SK-N-SH (cell line): Measurements from ENCODE around the gene MYO5C. TPM values are rescaled to one million over a fixed set of nuclear protein-coding genes. Genes with fewer than 3 reads are reported as not detected.

ENCODE experiments used
- CTCF ChIA-PET: fragments of 300-600, 350-600 bp; formaldehyde crosslinking; extraction: SDS; loops from one replicate; lab custom pipeline; 2021; lab: Yijun Ruan, JAX
- POLR2A ChIA-PET: fragments of 350-600 bp; sonication (Branson Sonifier 250); formaldehyde crosslinking; extraction: SDS; loops from one replicate; lab custom pipeline; 2020; ENCODE audit warnings: antibody characterized with exemption, inconsistent platforms; lab: Yijun Ruan, JAX
- DNase-seq: peaks from one replicate; pipeline ENCODE4 v3.0.0; 2012
- H2AFZ ChIP-seq: fragments of 200-600 bp; sonication (generic); 2 replicates; pipeline ENCODE4 v1.8.1; 2016; ENCODE audit warnings: antibody characterized with exemption, mild to moderate bottlenecking, low read depth
- H3F3A ChIP-seq: fragments of 200-600 bp; sonication (generic); replicated peaks from 2 replicates; pipeline ENCODE3; 2016; ENCODE audit warnings: antibody characterized with exemption, mild to moderate bottlenecking; ENCODE audit not compliant: insufficient read depth
- H3K27ac ChIP-seq, 2 experiments: fragments of 200-500 bp in 1 of 2; fragments of 200-600 bp in 1 of 2; sonication (Bioruptor generic) in 1 of 2; sonication (generic), shearing (Covaris generic) in 1 of 2; 2 replicates each; pipeline versions ENCODE4 v1.5.1 to v1.6.1; 2014 to 2016; ENCODE audit warnings: low read depth in 2 of 2, inconsistent platforms in 1 of 2, low read length in 1 of 2, mild to moderate bottlenecking in 1 of 2, mixed read lengths in 1 of 2
- H3K27me3 ChIP-seq: fragments of 200-600 bp; sonication (generic), shearing (Covaris generic); 2 replicates; pipeline ENCODE4 v1.6.1; 2016; ENCODE audit warnings: mixed run types; ENCODE audit not compliant: insufficient read depth
- H3K36me3 ChIP-seq, 2 experiments: fragments of 200-500 bp in 1 of 2; fragments of 200-600 bp in 1 of 2; sonication (Bioruptor generic) in 1 of 2; sonication (generic) in 1 of 2; replicated peaks in 1 of 2; 2 replicates each; pipeline versions ENCODE3 to v1.5.1; 2014 to 2016; ENCODE audit warnings: low read length in 1 of 2, mild to moderate bottlenecking in 1 of 2; ENCODE audit not compliant: insufficient read depth in 2 of 2, control insufficient read depth in 1 of 2
- H3K4me1 ChIP-seq, 2 experiments: fragments of 200-500 bp in 1 of 2; fragments of 200-600 bp in 1 of 2; sonication (Bioruptor generic) in 1 of 2; sonication (generic), shearing (Covaris generic) in 1 of 2; 2 replicates each; pipeline versions ENCODE4 v1.5.1 to v1.6.1; 2014 to 2016; ENCODE audit warnings: low read depth in 1 of 2, low read length in 1 of 2, mixed run types in 1 of 2; ENCODE audit not compliant: insufficient read depth in 2 of 2, control insufficient read depth in 1 of 2
- H3K4me2 ChIP-seq: fragments of 200-600 bp; sonication (generic), shearing (Covaris generic); 2 replicates; pipeline ENCODE4 v1.6.1; 2017; ENCODE audit warnings: mixed run types
- H3K4me3 ChIP-seq, 2 experiments: fragments of 200-500 bp in 1 of 2; fragments of 200-600 bp in 1 of 2; sonication (Bioruptor generic) in 1 of 2; sonication (generic), shearing (Covaris generic) in 1 of 2; 2 replicates each; pipeline versions ENCODE4 v1.5.1 to v1.8.1; 2014 to 2016; ENCODE audit warnings: low read depth in 2 of 2, inconsistent platforms in 1 of 2, low read length in 1 of 2, mild to moderate bottlenecking in 1 of 2, mixed read lengths in 1 of 2, moderate library complexity in 1 of 2
- H3K79me2 ChIP-seq: fragments of 200-600 bp; sonication (generic); 2 replicates; pipeline ENCODE4 v1.8.1; 2017; ENCODE audit warnings: mild to moderate bottlenecking; ENCODE audit not compliant: insufficient read depth
- H3K9ac ChIP-seq: fragments of 200-600 bp; sonication (generic); 2 replicates; pipeline ENCODE4 v1.6.1; 2017; ENCODE audit warnings: mixed run types
- H3K9me2 ChIP-seq: fragments of 200-600 bp; sonication (generic); 2 replicates; pipeline ENCODE4 v1.6.1; 2017; ENCODE audit warnings: mixed run types
- H3K9me3 ChIP-seq: fragments of 200-600 bp; sonication (generic); 2 replicates; pipeline ENCODE4 v1.6.1; 2017; ENCODE audit warnings: mixed run types, mild to moderate bottlenecking, moderate library complexity
- H4K20me1 ChIP-seq: fragments of 200-600 bp; sonication (generic); 2 replicates; pipeline ENCODE4 v1.6.1; 2017; ENCODE audit warnings: mild to moderate bottlenecking, mixed run types; ENCODE audit not compliant: insufficient read depth
- ELF1 ChIP-seq: IDR thresholded peaks from 2 replicates; pipeline ENCODE4 v1.4.0; 2012
- EP300 ChIP-seq, 2 experiments: IDR thresholded peaks; 2 replicates each; pipeline versions ENCODE4 v1.4.0 to v1.6.1; 2012; ENCODE audit warnings: borderline replicate concordance in 1 of 2, low read depth in 1 of 2, low read length in 1 of 2
- EZH2phosphoT487 ChIP-seq: fragments of 200-600 bp; sonication (generic); IDR thresholded peaks from 2 replicates; pipeline ENCODE4 v1.6.1; 2017; ENCODE audit warnings: low read depth, mixed run types, mild to moderate bottlenecking, antibody characterized with exemption, moderate library complexity, borderline replicate concordance
- FOSL2 ChIP-seq: IDR thresholded peaks from 2 replicates; pipeline ENCODE4 v1.4.0; 2012; ENCODE audit warnings: low read depth, mild to moderate bottlenecking, moderate library complexity, borderline replicate concordance
- GABPA ChIP-seq: IDR thresholded peaks from 2 replicates; pipeline ENCODE4 v1.4.0; 2012; ENCODE audit warnings: low read depth, mild to moderate bottlenecking
- JUND ChIP-seq: IDR thresholded peaks from 2 replicates; pipeline ENCODE4 v1.4.0; 2012
- MEF2A ChIP-seq: IDR thresholded peaks from 2 replicates; pipeline ENCODE4 v1.4.0; 2012; ENCODE audit warnings: low read depth, borderline replicate concordance
- RFX5 ChIP-seq: IDR thresholded peaks from 2 replicates; pipeline ENCODE4 v1.6.1; 2012; ENCODE audit warnings: mild to moderate bottlenecking, improper control_type of control experiment, low read length
- RXRA ChIP-seq: IDR thresholded peaks from 2 replicates; pipeline ENCODE4 v1.4.0; 2012; ENCODE audit warnings: low read depth, mild to moderate bottlenecking, borderline replicate concordance
- TEAD4 ChIP-seq: IDR thresholded peaks from 2 replicates; pipeline ENCODE4 v1.4.0; 2012; ENCODE audit warnings: mild to moderate bottlenecking, borderline replicate concordance; ENCODE audit not compliant: insufficient read depth
- WGBS: methylation state at CpG from one replicate; pipeline ENCODE4 v1.1.6; 2017; ENCODE audit warnings: low lambda C conversion rate; 5-methylcytosine and 5-hydroxymethylcytosine counted together
- polyA plus RNA-seq, 3 experiments: library from polyadenylated mRNA; depleted of rRNA; stranded (reverse); fragments of >200 nt; gene quantifications; 2 replicates each; pipeline ENCODE4 v1.2.3, GENCODE V29; 2012
- TF ChIP-seq, protein P1 (sequence below): fragments of 150-350 bp; IDR thresholded peaks from 2 replicates; pipeline ENCODE4 v1.6.1; 2016; ENCODE audit warnings: mild to moderate bottlenecking, low read depth, low read length
- TF ChIP-seq, protein P2 (sequence below): fragments of 150-350 bp; IDR thresholded peaks from 2 replicates; pipeline ENCODE4 v1.6.1; 2017; ENCODE audit warnings: antibody characterized with exemption, low read length, low read depth, borderline replicate concordance
- TF ChIP-seq, protein P3 (sequence below): IDR thresholded peaks from 2 replicates; pipeline ENCODE4 v1.4.0; 2012; ENCODE audit warnings: low read depth, borderline replicate concordance
- TF ChIP-seq, protein P4 (sequence below): IDR thresholded peaks from 2 replicates; pipeline ENCODE4 v1.6.1; 2012; ENCODE audit warnings: mild to moderate bottlenecking, low read depth, low read length, moderate library complexity

Gene MYO5C
- polyA plus RNA-seq, 1 of the 3 experiments (the other 2 are of a cell fraction) = 0.99 TPM

DNA sequence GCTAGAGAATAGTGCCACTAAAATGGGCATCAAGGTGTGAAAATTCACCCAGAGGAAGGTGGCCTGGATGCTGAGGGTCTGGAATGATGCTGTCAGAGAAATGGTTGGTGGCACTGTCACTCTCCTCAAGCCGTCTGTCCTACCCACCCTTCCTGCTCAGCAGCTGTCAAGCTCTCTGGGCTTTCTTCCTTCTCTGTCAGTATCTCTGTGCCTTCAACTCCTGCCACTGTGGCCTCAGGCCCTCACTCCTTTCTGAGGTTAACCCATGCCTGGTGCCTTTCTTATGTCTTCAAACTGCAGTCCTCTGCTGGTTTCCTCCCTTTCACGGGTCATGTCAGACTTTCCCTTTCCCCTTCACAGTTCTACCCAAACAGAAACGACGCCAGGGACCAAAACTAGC lies 4.4 kb downstream of the MYO5C start:
- Histone ChIP-seq H3K27me3 (no peaks in the 10 kb centered on the region), H4K20me1 (no peaks in the 10 kb centered on the region), H3K9me2 (no peaks in the 10 kb centered on the region), H3K9ac (no peak overlapping the region), H2AFZ (no peak overlapping the region), H3K27ac (no peak overlapping the region), H3K9me3 (no peaks in the 10 kb centered on the region), H3K79me2 (no peaks in the 10 kb centered on the region), H3K4me3 (no peak overlapping the region), H3F3A (peaks cover 3% of the 10 kb centered on the region), H3K36me3 (no peaks in the 10 kb centered on the region), H3K4me2 (no peak overlapping the region), H3K4me1 (peaks cover 0 to 5% of the 10 kb centered on the region in 2 experiments; a peak in 1 of 4 replicates)
- DNase-seq = no peak
- WGBS = 87% methylated on average over 4 of the region's 4 CpGs
- no peak for TF ChIP-seq ELF1
- TF ChIP-seq FOSL2 = no peak
- TF ChIP-seq, protein P1, sequence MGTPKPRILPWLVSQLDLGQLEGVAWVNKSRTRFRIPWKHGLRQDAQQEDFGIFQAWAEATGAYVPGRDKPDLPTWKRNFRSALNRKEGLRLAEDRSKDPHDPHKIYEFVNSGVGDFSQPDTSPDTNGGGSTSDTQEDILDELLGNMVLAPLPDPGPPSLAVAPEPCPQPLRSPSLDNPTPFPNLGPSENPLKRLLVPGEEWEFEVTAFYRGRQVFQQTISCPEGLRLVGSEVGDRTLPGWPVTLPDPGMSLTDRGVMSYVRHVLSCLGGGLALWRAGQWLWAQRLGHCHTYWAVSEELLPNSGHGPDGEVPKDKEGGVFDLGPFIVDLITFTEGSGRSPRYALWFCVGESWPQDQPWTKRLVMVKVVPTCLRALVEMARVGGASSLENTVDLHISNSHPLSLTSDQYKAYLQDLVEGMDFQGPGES = no peak
- TF ChIP-seq, protein P2, sequence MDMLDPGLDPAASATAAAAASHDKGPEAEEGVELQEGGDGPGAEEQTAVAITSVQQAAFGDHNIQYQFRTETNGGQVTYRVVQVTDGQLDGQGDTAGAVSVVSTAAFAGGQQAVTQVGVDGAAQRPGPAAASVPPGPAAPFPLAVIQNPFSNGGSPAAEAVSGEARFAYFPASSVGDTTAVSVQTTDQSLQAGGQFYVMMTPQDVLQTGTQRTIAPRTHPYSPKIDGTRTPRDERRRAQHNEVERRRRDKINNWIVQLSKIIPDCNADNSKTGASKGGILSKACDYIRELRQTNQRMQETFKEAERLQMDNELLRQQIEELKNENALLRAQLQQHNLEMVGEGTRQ = no peak
- no peak for TF ChIP-seq RFX5
- no peak for TF ChIP-seq JUND
- TF ChIP-seq, protein P3, sequence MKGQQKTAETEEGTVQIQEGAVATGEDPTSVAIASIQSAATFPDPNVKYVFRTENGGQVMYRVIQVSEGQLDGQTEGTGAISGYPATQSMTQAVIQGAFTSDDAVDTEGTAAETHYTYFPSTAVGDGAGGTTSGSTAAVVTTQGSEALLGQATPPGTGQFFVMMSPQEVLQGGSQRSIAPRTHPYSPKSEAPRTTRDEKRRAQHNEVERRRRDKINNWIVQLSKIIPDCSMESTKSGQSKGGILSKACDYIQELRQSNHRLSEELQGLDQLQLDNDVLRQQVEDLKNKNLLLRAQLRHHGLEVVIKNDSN = no peak
- POLR2A ChIA-PET = no interaction called here
- CTCF ChIA-PET = no interaction called here

DNA sequence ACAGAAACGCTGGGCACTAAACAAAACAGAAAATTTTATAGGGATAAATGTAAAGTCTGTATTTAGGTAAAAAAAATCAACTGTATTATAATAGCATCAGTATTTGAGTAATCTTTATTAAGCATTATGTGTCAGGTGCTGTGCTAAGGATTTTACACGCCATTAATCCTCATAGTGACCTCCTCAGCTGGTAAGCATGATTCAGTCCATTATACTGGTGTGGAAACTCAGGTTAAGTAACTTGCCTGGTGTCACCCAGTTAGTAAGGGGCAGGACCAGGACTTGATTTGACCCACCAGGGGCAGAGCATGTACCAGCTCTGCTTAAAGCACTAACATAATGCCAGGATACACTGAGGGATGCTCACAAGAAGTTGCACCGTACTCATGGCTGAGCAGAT lies 4.8 kb downstream of the MYO5C start:
- Histone ChIP-seq H3K9me3 (no peaks in the 10 kb centered on the region), H3K4me1 (peaks cover 0 to 5% of the 10 kb centered on the region in 2 experiments; a peak in 1 of 4 replicates), H3K4me3 (no peak overlapping the region), H2AFZ (no peak overlapping the region), H3K9ac (no peak overlapping the region), H3K27ac (no peak overlapping the region), H4K20me1 (no peaks in the 10 kb centered on the region), H3F3A (peaks cover 3% of the 10 kb centered on the region), H3K9me2 (no peaks in the 10 kb centered on the region), H3K36me3 (no peaks in the 10 kb centered on the region), H3K79me2 (no peaks in the 10 kb centered on the region), H3K27me3 (no peaks in the 10 kb centered on the region), H3K4me2 (no peak overlapping the region)
- ChIA-PET CTCF (interaction anchor here (0.6 kb wide), 1 partner anchor 64 kb away, joined by 3 read pairs; no protein-coding TSS in a partner anchor), POLR2A (no interaction called here)
- 74% methylated on average over 3 of the region's 3 CpGs for WGBS
- no peak for TF ChIP-seq EZH2phosphoT487
- no peak for TF ChIP-seq TEAD4
- TF ChIP-seq, protein P1 = no peak
- no peak for TF ChIP-seq GABPA
- TF ChIP-seq EP300 (IDR thresholded peaks at IDR 0.05; ENCODE audit: borderline replicate concordance in 1 of 2, low read depth in 1 of 2, low read length in 1 of 2) = no peak
- TF ChIP-seq JUND = no peak
- no peak for TF ChIP-seq RXRA
- no peak for TF ChIP-seq ELF1
- TF ChIP-seq, protein P4, sequence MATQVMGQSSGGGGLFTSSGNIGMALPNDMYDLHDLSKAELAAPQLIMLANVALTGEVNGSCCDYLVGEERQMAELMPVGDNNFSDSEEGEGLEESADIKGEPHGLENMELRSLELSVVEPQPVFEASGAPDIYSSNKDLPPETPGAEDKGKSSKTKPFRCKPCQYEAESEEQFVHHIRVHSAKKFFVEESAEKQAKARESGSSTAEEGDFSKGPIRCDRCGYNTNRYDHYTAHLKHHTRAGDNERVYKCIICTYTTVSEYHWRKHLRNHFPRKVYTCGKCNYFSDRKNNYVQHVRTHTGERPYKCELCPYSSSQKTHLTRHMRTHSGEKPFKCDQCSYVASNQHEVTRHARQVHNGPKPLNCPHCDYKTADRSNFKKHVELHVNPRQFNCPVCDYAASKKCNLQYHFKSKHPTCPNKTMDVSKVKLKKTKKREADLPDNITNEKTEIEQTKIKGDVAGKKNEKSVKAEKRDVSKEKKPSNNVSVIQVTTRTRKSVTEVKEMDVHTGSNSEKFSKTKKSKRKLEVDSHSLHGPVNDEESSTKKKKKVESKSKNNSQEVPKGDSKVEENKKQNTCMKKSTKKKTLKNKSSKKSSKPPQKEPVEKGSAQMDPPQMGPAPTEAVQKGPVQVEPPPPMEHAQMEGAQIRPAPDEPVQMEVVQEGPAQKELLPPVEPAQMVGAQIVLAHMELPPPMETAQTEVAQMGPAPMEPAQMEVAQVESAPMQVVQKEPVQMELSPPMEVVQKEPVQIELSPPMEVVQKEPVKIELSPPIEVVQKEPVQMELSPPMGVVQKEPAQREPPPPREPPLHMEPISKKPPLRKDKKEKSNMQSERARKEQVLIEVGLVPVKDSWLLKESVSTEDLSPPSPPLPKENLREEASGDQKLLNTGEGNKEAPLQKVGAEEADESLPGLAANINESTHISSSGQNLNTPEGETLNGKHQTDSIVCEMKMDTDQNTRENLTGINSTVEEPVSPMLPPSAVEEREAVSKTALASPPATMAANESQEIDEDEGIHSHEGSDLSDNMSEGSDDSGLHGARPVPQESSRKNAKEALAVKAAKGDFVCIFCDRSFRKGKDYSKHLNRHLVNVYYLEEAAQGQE = no peak
- no peak for TF ChIP-seq RFX5
- no peak for TF ChIP-seq MEF2A
- DNase-seq = no peak
